GM23338 (cell line): ENCODE measurements around the gene PRDM11.

Source experiments
- CTCF ChIP-seq, 2 experiments: fragments of 200-600 bp in 1 of 2; sonication (generic) in 1 of 2; conservative IDR thresholded peaks; 2 replicates each; pipeline versions ENCODE4 v1.5.1 to v1.6.1; 2016 to 2017; ENCODE audit warnings: antibody characterized with exemption in 2 of 2, low read depth in 2 of 2, mild to moderate bottlenecking in 2 of 2, moderate library complexity in 1 of 2
- EZH2 ChIP-seq: fragments of 200-600 bp; sonication (generic); IDR thresholded peaks from one replicate; pipeline ENCODE4 v1.8.0; 2017; ENCODE audit warnings: antibody characterized with exemption, mild to moderate bottlenecking, low read depth; ENCODE audit not compliant: unreplicated experiment
- EZH2phosphoT487 ChIP-seq: fragments of 200-600 bp; sonication (generic); IDR thresholded peaks from one replicate; pipeline ENCODE4 v1.8.1; 2018; ENCODE audit warnings: antibody characterized with exemption; ENCODE audit not compliant: unreplicated experiment

- TF ChIP-seq CTCF (conservative IDR thresholded peaks at IDR 0.05; ENCODE audit: low read depth in 2 of 2), result no peak
- TF ChIP-seq EZH2, result no peak
- no peak for TF ChIP-seq EZH2phosphoT487
Measured at GRCh38 chr11:45209000-45209879, 62.8 kb downstream of the PRDM11 start.
